Stimulated activated CD4-positive, alpha-beta T cell treated with anti-CD3 and anti-CD28 coated beads, Interleukin-12 subunit alpha, Interleukin-12 subunit beta, amount 100 ng/mL, for 4 hours (primary cell): Measurements from ENCODE around the gene PRKN.

Experiments
- DNase-seq: peaks from one replicate; pipeline ENCODE4 v3.0.0-alpha.2; 2020

The PRKN gene

GRCh38 chr6:161422710-161423680, 1304.6 kb downstream of the PRKN start:
- DNase-seq = no peak

GRCh38 chr6:161418463-161418945, 1309.1 kb downstream of the PRKN start:
- no peak for DNase-seq

- DNase-seq = no peak
Observed at GRCh38 chr6:161417717-161418462, 1309.7 kb downstream of the PRKN start.

- DNase-seq = no peak
Observed at GRCh38 chr6:161415302-161415855, 1312.2 kb downstream of the PRKN start.

GRCh38 chr6:161414707-161415106, 1312.9 kb downstream of the PRKN start:
- no peak for DNase-seq

GRCh38 chr6:161414180-161414579, 1313.4 kb downstream of the PRKN start:
- DNase-seq = no peak

GRCh38 chr6:161413355-161413771, 1314.2 kb downstream of the PRKN start:
- no peak for DNase-seq

GRCh38 chr6:161412795-161413194, 1314.8 kb downstream of the PRKN start:
- no peak for DNase-seq

GRCh38 chr6:161411265-161411944, 1316.2 kb downstream of the PRKN start:
- no peak for DNase-seq

GRCh38 chr6:161410736-161411135, 1316.8 kb downstream of the PRKN start:
- DNase-seq = no peak

GRCh38 chr6:161410076-161410475, 1317.5 kb downstream of the PRKN start:
- no peak for DNase-seq

GRCh38 chr6:161409353-161409752, 1318.2 kb downstream of the PRKN start:
- DNase-seq = no peak

- no peak for DNase-seq
Observed at GRCh38 chr6:161408041-161408440, 1319.5 kb downstream of the PRKN start.

GRCh38 chr6:161407581-161407980, 1320.0 kb downstream of the PRKN start:
- DNase-seq = no peak

- DNase-seq = no peak
Observed at GRCh38 chr6:161407115-161407514, 1320.5 kb downstream of the PRKN start.

GRCh38 chr6:161406646-161407045, 1320.9 kb downstream of the PRKN start:
- no peak for DNase-seq

- DNase-seq = no peak
Observed at GRCh38 chr6:161405418-161405817, 1322.1 kb downstream of the PRKN start.

- no peak for DNase-seq
Observed at GRCh38 chr6:161403717-161404116, 1323.8 kb downstream of the PRKN start.

- DNase-seq = no peak
Observed at GRCh38 chr6:161401587-161402309, 1325.8 kb downstream of the PRKN start.

GRCh38 chr6:161400671-161401070, 1326.9 kb downstream of the PRKN start:
- DNase-seq = no peak

GRCh38 chr6:161396539-161396938, 1331.0 kb downstream of the PRKN start:
- no peak for DNase-seq

- DNase-seq = no peak
Observed at GRCh38 chr6:161395716-161396231, 1331.8 kb downstream of the PRKN start.
